K562 (cell line): ENCODE data around the gene MKLN1. TPM values are rescaled to one million over a fixed set of nuclear protein-coding genes. Genes with fewer than 3 reads are reported as not detected.

Source experiments
- PHF21A ChIP-seq: fragments of 450-650 bp; IDR thresholded peaks from 2 replicates; pipeline ENCODE4 v1.6.1; 2017; ENCODE audit warnings: low read depth, borderline replicate concordance
- polyA plus RNA-seq, 8 experiments: library from polyadenylated mRNA; depleted of rRNA in 4 of 8; stranded (reverse) in 5 of 8; unstranded in 3 of 8; fragments of >200 nt; fragmentation: Nextera tagmentation in 2 of 8; fragmentation: Illumina TruSeq in 1 of 8; extraction: Ambion mirVana in 2 of 8; extraction: Trizol in 1 of 8; gene quantifications; 2 replicates each; pipeline versions ENCODE4 v1.2.1 to v1.2.3, GENCODE V29; 2011 to 2014; ENCODE audit warnings: inconsistent platforms in 1 of 8, missing spikeins in 1 of 8
- total RNA-seq, 7 experiments: library from RNA; depleted of rRNA in 6 of 7; stranded (reverse); fragments of >200 nt in 6 of 7; fragmentation: Illumina TruSeq in 2 of 7; extraction: Trizol in 2 of 7; gene quantifications; 2 replicates each; pipeline versions ENCODE4 v1.2.1 to v1.2.3, GENCODE V29; 2011 to 2021; ENCODE audit warnings: low replicate concordance in 1 of 7
- TF ChIP-seq, protein P1 (sequence below), 2 experiments: fragments of 450-650 bp; formaldehyde crosslinking in 1 of 2; IDR thresholded peaks; 2 replicates each; pipeline versions ENCODE4 v1.4.0 to v1.6.1; 2014 to 2020; ENCODE audit warnings: mild to moderate bottlenecking in 2 of 2, borderline replicate concordance in 1 of 2, low read depth in 1 of 2

MKLN1 gene
- total and polyA plus RNA-seq, 9 of the 15 experiments (the other 6 are each of a cell fraction or from before 2014, with no cell fraction given), result 18.6 to 80.4 (median 56.0) TPM

DNA sequence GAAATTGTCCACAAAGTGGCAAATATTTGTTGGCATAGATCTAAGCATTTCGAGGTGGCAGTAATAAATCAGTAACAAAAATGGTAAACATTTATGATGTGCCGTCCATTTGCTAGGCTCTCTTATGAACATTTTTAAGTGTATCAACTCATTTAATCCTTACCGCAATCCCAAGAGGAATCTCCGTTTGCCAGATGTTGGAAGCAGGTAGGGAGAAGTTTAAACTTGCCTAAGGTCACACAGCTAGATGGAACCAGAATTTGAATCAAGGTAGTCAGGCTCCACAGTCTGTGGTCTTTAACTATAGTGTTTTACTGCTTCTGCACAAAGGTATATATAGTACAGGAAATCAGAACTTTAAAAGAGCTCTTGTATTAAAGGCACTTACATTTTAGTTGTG is 2.6 kb downstream of the MKLN1 start (continued):
- TF ChIP-seq, protein P1, sequence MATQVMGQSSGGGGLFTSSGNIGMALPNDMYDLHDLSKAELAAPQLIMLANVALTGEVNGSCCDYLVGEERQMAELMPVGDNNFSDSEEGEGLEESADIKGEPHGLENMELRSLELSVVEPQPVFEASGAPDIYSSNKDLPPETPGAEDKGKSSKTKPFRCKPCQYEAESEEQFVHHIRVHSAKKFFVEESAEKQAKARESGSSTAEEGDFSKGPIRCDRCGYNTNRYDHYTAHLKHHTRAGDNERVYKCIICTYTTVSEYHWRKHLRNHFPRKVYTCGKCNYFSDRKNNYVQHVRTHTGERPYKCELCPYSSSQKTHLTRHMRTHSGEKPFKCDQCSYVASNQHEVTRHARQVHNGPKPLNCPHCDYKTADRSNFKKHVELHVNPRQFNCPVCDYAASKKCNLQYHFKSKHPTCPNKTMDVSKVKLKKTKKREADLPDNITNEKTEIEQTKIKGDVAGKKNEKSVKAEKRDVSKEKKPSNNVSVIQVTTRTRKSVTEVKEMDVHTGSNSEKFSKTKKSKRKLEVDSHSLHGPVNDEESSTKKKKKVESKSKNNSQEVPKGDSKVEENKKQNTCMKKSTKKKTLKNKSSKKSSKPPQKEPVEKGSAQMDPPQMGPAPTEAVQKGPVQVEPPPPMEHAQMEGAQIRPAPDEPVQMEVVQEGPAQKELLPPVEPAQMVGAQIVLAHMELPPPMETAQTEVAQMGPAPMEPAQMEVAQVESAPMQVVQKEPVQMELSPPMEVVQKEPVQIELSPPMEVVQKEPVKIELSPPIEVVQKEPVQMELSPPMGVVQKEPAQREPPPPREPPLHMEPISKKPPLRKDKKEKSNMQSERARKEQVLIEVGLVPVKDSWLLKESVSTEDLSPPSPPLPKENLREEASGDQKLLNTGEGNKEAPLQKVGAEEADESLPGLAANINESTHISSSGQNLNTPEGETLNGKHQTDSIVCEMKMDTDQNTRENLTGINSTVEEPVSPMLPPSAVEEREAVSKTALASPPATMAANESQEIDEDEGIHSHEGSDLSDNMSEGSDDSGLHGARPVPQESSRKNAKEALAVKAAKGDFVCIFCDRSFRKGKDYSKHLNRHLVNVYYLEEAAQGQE (IDR thresholded peaks at IDR 0.05; ENCODE audit: borderline replicate concordance), result peak; percentile 14; the same call in 1 of the 2 replicates
- TF ChIP-seq, protein P1 (CRISPR knock-in tag; IDR thresholded peaks at IDR 0.05; ENCODE audit: low read depth), result no peak
- TF ChIP-seq PHF21A, result no peak
